ENCODE results near the gene KCTD10. TPM values are rescaled to one million over a fixed set of nuclear protein-coding genes. Genes with fewer than 3 reads are reported as not detected.
A peak's percentile ranks its signal among the peaks of the same experiment; 100 is the strongest.

KCTD10 gene
- total RNA-seq, 2 donors from 2014 or later, result 37.2 to 49.8 TPM

DNA sequence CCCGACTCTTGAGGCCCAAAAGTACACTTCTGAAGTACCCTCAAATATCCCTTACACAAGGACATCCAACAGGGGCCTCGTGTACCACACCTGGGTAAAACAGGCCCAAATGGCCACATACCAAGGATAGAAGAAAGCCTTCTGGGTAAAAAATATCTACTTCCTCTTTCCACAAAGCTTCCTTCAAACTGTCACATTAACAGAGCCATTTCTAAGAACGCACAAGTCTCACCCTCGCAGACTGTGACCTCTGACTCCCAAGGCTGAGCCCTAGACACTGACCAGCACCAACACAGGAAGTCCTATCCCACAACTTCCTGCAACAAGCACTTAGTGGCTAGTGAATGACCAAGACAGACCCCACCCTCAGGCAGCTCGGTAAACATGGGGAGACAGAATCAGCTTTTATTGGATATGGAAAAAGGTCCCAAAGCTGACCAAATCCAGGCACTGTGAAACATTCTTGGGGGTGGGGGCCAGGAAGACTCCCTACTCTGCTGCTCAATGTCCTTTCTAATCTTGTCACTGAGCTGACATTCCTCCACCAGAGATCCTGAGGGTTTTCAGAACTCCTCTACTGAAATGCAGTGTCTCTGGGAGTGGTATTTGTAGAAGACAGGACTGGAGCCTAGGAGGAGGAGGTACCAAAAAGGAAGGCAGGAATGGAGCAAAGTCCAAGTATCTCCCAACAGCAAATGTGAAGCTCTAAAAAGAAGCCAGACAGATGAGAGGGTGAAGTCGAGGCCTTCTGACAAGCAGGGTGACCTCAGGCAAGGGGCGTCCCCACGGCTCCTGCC is 15.9 kb downstream of the KCTD10 start:
- WGBS, result 67% methylated on average over 8 of the region's 8 CpGs
- peak overlapping the region; percentile 94 for H3K27ac ChIP-seq
- H3K36me3 ChIP-seq, result no peaks in the 10 kb centered on the region
- no peaks in the 10 kb centered on the region for H3K9me3 ChIP-seq
- H3K27me3 ChIP-seq (replicated peaks; ENCODE audit: insufficient read depth), result no peaks in the 10 kb centered on the region
- peaks cover 32% of the 10 kb centered on the region for H3K4me1 ChIP-seq (replicated peaks)
- TF ChIP-seq POLR2A (IDR thresholded peaks at IDR 0.05) (no peak), POLR2AphosphoS5 (IDR thresholded peaks at IDR 0.05) (no peak)
- TF ChIP-seq, protein P1, sequence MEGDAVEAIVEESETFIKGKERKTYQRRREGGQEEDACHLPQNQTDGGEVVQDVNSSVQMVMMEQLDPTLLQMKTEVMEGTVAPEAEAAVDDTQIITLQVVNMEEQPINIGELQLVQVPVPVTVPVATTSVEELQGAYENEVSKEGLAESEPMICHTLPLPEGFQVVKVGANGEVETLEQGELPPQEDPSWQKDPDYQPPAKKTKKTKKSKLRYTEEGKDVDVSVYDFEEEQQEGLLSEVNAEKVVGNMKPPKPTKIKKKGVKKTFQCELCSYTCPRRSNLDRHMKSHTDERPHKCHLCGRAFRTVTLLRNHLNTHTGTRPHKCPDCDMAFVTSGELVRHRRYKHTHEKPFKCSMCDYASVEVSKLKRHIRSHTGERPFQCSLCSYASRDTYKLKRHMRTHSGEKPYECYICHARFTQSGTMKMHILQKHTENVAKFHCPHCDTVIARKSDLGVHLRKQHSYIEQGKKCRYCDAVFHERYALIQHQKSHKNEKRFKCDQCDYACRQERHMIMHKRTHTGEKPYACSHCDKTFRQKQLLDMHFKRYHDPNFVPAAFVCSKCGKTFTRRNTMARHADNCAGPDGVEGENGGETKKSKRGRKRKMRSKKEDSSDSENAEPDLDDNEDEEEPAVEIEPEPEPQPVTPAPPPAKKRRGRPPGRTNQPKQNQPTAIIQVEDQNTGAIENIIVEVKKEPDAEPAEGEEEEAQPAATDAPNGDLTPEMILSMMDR (IDR thresholded peaks at IDR 0.05), result no peak
- no peak overlapping the region for H3K4me3 ChIP-seq
- intact Hi-C loops (cut with DNase I), result no loop called here
- no peak for DNase-seq (ENCODE audit: low spot score)

GRCh38 chr12:109460538-109460937 is 16.6 kb downstream of the KCTD10 start:
- H3K36me3 ChIP-seq, result no peaks in the 10 kb centered on the region
- H3K27me3 ChIP-seq (replicated peaks; ENCODE audit: insufficient read depth), result no peaks in the 10 kb centered on the region
- no peak overlapping the region for H3K4me3 ChIP-seq
- intact Hi-C loops (cut with DNase I), result no loop called here
- peaks cover 32% of the 10 kb centered on the region for H3K4me1 ChIP-seq (replicated peaks)
- 89% methylated on average over 13 of the region's 13 CpGs for WGBS
- no peak for DNase-seq (ENCODE audit: low spot score)
- no peaks in the 10 kb centered on the region for H3K9me3 ChIP-seq
- TF ChIP-seq, protein P1 (IDR thresholded peaks at IDR 0.05), result no peak
- TF ChIP-seq POLR2A (IDR thresholded peaks at IDR 0.05) (no peak), POLR2AphosphoS5 (IDR thresholded peaks at IDR 0.05) (no peak)
- peak overlapping the region; percentile 94 for H3K27ac ChIP-seq

DNA sequence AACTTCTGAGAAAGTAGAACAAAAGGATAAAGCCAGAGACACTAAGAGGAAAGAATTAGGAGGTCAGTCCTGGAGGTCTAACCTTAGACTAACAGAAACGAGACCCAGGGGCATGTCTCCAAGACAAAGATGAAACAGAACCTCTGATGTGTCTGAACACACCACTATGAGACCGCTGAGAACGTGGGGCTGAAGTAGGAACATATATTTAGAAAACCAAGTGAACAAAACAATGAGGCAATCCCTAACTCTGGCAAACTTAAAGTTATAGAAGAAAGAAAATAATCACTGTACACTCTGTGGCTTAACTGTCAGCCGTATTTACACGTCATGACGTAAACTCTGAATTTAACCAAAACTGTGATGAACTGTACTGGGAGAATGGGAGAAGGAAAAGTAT is 17.9 kb downstream of the KCTD10 start:
- peaks cover 32% of the 10 kb centered on the region for H3K4me1 ChIP-seq (replicated peaks)
- H3K27ac ChIP-seq, result peak overlapping the region; percentile 94
- no peaks in the 10 kb centered on the region for H3K9me3 ChIP-seq
- intact Hi-C loops (cut with DNase I), result no loop called here
- no peak overlapping the region for H3K4me3 ChIP-seq
- no peak for DNase-seq (ENCODE audit: low spot score)
- no peaks in the 10 kb centered on the region for H3K27me3 ChIP-seq (replicated peaks; ENCODE audit: insufficient read depth)
- WGBS, result 52% methylated on average over 6 of the region's 6 CpGs
- no peak for TF ChIP-seq POLR2AphosphoS5 (IDR thresholded peaks at IDR 0.05)
- TF ChIP-seq, protein P1 (IDR thresholded peaks at IDR 0.05), result no peak
- TF ChIP-seq POLR2A (IDR thresholded peaks at IDR 0.05), result no peak
- H3K36me3 ChIP-seq, result peaks cover 3% of the 10 kb centered on the region in 2 donors

- intact Hi-C loops (cut with DNase I), result no loop called here
- no peak overlapping the region for H3K4me3 ChIP-seq
- 51% methylated on average over 6 of the region's 6 CpGs for WGBS
- H3K9me3 ChIP-seq, result no peaks in the 10 kb centered on the region
- peak overlapping the region; percentile 94 for H3K27ac ChIP-seq
- DNase-seq (ENCODE audit: low spot score), result no peak
- no peak for TF ChIP-seq POLR2AphosphoS5 (IDR thresholded peaks at IDR 0.05)
- TF ChIP-seq, protein P1 (IDR thresholded peaks at IDR 0.05), result no peak
- TF ChIP-seq POLR2A (IDR thresholded peaks at IDR 0.05), result no peak
- H3K4me1 ChIP-seq (replicated peaks), result peaks cover 28% of the 10 kb centered on the region
- no peaks in the 10 kb centered on the region for H3K27me3 ChIP-seq (replicated peaks; ENCODE audit: insufficient read depth)
- peaks cover 3% of the 10 kb centered on the region in 2 donors for H3K36me3 ChIP-seq
Measured at GRCh38 chr12:109458771-109459208, 18.3 kb downstream of the KCTD10 start.

GRCh38 chr12:109458086-109458485 is 19.0 kb downstream of the KCTD10 start:
- Histone ChIP-seq H3K36me3 (peaks cover 3 to 8% of the 10 kb centered on the region in 2 donors), H3K27me3 (replicated peaks; ENCODE audit: insufficient read depth) (no peaks in the 10 kb centered on the region), H3K4me3 (no peak overlapping the region), H3K9me3 (no peaks in the 10 kb centered on the region), H3K27ac (peak overlapping the region; percentile 94), H3K4me1 (replicated peaks) (peaks cover 22% of the 10 kb centered on the region)
- DNase-seq (ENCODE audit: low spot score), result no peak
- 68% methylated on average over 4 of the region's 4 CpGs for WGBS
- intact Hi-C loops (cut with DNase I), result no loop called here
- TF ChIP-seq POLR2AphosphoS5 (IDR thresholded peaks at IDR 0.05) (no peak), POLR2A (IDR thresholded peaks at IDR 0.05) (no peak)
- TF ChIP-seq, protein P1 (IDR thresholded peaks at IDR 0.05), result no peak

Data from prostate gland (tissue), 2 donors.